SK-N-SH treated with all-trans-retinoic acid at 6 μM for 48 hours (cell line): ENCODE results near the gene SLC35E3.

Source experiments
- GLIS3 ChIP-seq: fragments of 250-450 bp; sonication (Bioruptor Pico); IDR thresholded peaks from 2 replicates; pipeline ENCODE4 v1.5.0; 2020; ENCODE audit warnings: mild to moderate bottlenecking, moderate library complexity
- TF ChIP-seq, protein P1 (sequence below): fragments of 250-450 bp; sonication (Bioruptor Pico); IDR thresholded peaks from 2 replicates; pipeline ENCODE4 v1.8.0; 2021; ENCODE audit warnings: low read depth, mild to moderate bottlenecking, moderate library complexity, borderline replicate concordance

DNA sequence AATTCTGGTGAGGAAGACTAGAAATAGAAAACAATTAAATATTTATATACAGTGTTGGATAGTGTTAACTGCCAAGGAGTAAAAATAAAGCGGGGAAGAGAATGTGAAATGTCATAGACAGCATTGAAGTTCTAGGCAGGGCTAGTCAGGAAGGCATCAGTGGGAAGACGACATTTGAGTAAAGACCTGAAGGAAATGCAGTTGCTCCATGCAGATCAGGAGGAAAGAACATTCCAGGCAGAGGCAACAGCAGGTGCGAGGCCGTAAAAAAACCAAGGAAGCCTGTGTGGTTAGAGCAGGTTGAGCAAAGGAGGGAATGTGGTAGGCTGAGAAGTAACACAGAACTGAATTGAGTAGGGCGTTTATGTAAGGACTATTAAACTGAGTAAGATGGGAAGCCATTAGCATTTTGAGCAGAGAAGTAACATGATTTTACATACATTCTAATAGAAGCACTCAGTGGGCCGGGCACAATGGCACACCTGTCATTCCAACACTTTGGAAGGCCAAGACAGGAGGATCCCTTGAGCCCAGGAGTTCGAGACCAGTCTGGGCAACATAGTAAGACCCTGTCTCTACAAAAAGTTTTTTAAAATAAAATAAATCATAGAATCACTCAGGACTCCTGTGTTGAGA is 14.9 kb downstream of the SLC35E3 start:
- TF ChIP-seq GLIS3: no peak
- TF ChIP-seq, protein P1, sequence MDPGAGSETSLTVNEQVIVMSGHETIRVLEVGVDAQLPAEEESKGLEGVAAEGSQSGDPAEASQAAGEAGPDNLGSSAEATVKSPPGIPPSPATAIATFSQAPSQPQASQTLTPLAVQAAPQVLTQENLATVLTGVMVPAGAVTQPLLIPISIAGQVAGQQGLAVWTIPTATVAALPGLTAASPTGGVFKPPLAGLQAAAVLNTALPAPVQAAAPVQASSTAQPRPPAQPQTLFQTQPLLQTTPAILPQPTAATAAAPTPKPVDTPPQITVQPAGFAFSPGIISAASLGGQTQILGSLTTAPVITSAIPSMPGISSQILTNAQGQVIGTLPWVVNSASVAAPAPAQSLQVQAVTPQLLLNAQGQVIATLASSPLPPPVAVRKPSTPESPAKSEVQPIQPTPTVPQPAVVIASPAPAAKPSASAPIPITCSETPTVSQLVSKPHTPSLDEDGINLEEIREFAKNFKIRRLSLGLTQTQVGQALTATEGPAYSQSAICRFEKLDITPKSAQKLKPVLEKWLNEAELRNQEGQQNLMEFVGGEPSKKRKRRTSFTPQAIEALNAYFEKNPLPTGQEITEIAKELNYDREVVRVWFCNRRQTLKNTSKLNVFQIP (CRISPR knock-in tag): no peak
